GM12864 (cell line): Measurements from ENCODE around the gene MTMR6.

Source experiments
- DNase-seq: peaks from one replicate; pipeline ENCODE4 v3.0.0-alpha.2; 2011; ENCODE audit warnings: low read depth
- H3K4me3 ChIP-seq: 2 replicates; pipeline ENCODE4 v1.5.1; 2011; ENCODE audit warnings: mild to moderate bottlenecking, low read depth, low read length, control low read depth
- CTCF ChIP-seq: IDR thresholded peaks from 2 replicates; pipeline ENCODE4 v1.5.1; 2011; ENCODE audit warnings: low read depth, mild to moderate bottlenecking, moderate library complexity, low read length, control low read depth, inconsistent platforms; ENCODE audit errors: missing control alignments

The MTMR6 gene

GRCh38 chr13:25214491-25215252 is 72.6 kb downstream of the MTMR6 start:
- TF ChIP-seq CTCF, result no peak
- no peak overlapping the region for H3K4me3 ChIP-seq
- DNase-seq, result no peak

GRCh38 chr13:25213715-25214114 is 73.6 kb downstream of the MTMR6 start:
- no peak for DNase-seq
- H3K4me3 ChIP-seq, result no peak overlapping the region
- TF ChIP-seq CTCF, result no peak

GRCh38 chr13:25210842-25211569 is 76.3 kb downstream of the MTMR6 start:
- H3K4me3 ChIP-seq, result no peak overlapping the region
- no peak for TF ChIP-seq CTCF
- no peak for DNase-seq

- no peak overlapping the region for H3K4me3 ChIP-seq
- no peak for TF ChIP-seq CTCF
- DNase-seq, result no peak
These were observed 79.9 kb downstream of the MTMR6 start for GRCh38 chr13:25207291-25207810.

GRCh38 chr13:25204863-25205262 is 82.4 kb downstream of the MTMR6 start:
- no peak for TF ChIP-seq CTCF
- no peak overlapping the region for H3K4me3 ChIP-seq
- DNase-seq, result no peak

GRCh38 chr13:25203127-25203740 is 84.1 kb downstream of the MTMR6 start:
- no peak for TF ChIP-seq CTCF
- DNase-seq, result no peak
- H3K4me3 ChIP-seq, result no peak overlapping the region
